PC-3 (cell line): Measurements from ENCODE around the gene RAB42. TPM values are rescaled to one million over a fixed set of nuclear protein-coding genes. Genes with fewer than 3 reads are reported as not detected.

Experiments
- ATAC-seq: fragments of 200-7000 bp; cut with Tn5 transposase; 2 replicates; pipeline ENCODE4 v1.9.1; 2020; ENCODE audit warnings: mild to moderate bottlenecking, moderate library complexity
- BruUV-seq: library from RNA; stranded (reverse); fragments of 400-500 nt; replicated peaks from 2 replicates; lab custom pipeline; 2021; lab: Mats Ljungman, UMichigan
- CTCF ChIA-PET: fragments of 300-600 bp; sonication (Branson Sonifier 250); formaldehyde crosslinking; loops from one replicate; lab custom pipeline; 2022; ENCODE audit warnings: antibody characterized with exemption; lab: Charles Lee
- POLR2A ChIA-PET: fragments of 300-600 bp; sonication (Branson Sonifier 250); formaldehyde crosslinking; loops from one replicate; lab custom pipeline; 2022; ENCODE audit warnings: antibody characterized with exemption; ENCODE audit not compliant: unreplicated experiment; lab: Charles Lee
- DNase-seq: peaks from one replicate; pipeline ENCODE4 v3.0.0-alpha.2; 2015
- H2AFZ ChIP-seq: fragments of 300-600 bp; sonication (generic); 2 replicates; pipeline ENCODE4 v1.6.0; 2016; ENCODE audit warnings: antibody characterized with exemption, low read length
- H3F3A ChIP-seq: fragments of 300-600 bp; sonication (generic); one replicate; pipeline ENCODE4 v1.6.0; 2017; ENCODE audit warnings: antibody characterized with exemption, low read length, control low read depth, mild to moderate bottlenecking; ENCODE audit not compliant: unreplicated experiment
- H3K27ac ChIP-seq: fragments of 300-600 bp; sonication (generic); 2 replicates; pipeline ENCODE4 v1.5.1; 2016; ENCODE audit warnings: mild to moderate bottlenecking, low read length
- H3K27me3 ChIP-seq: fragments of 300-600 bp; sonication (generic); 2 replicates; pipeline ENCODE4 v1.6.1; 2016; ENCODE audit warnings: low read length, mixed read lengths
- H3K36me3 ChIP-seq: fragments of 300-600 bp; sonication (generic); 2 replicates; pipeline ENCODE4 v1.6.1; 2016; ENCODE audit warnings: low read depth, mixed run types, low read length, mixed read lengths
- H3K4me1 ChIP-seq: fragments of 300-600 bp; sonication (generic); 2 replicates; pipeline ENCODE4 v1.5.1; 2016; ENCODE audit warnings: low read length; ENCODE audit not compliant: insufficient read depth
- H3K4me2 ChIP-seq: fragments of 300-600 bp; sonication (generic); 2 replicates; pipeline ENCODE4 v1.6.0; 2016; ENCODE audit warnings: low read length
- H3K4me3 ChIP-seq: fragments of 300-600 bp; sonication (generic); 2 replicates; pipeline ENCODE4 v1.5.1; 2016; ENCODE audit warnings: mild to moderate bottlenecking, low read length, mixed read lengths
- H3K79me2 ChIP-seq: fragments of 300-600 bp; sonication (generic); 2 replicates; pipeline ENCODE4 v1.6.1; 2017; ENCODE audit warnings: low read length, mixed read lengths
- H3K9ac ChIP-seq: fragments of 300-600 bp; sonication (generic); 2 replicates; pipeline ENCODE4 v1.6.0; 2016; ENCODE audit warnings: mild to moderate bottlenecking, low read length
- H3K9me2 ChIP-seq: fragments of 300-600 bp; sonication (generic); replicated peaks from 2 replicates; pipeline ENCODE4 v1.6.1; 2016; ENCODE audit warnings: mixed run types, low read length, mixed read lengths
- H3K9me3 ChIP-seq: fragments of 300-600 bp; sonication (generic); 2 replicates; pipeline ENCODE4 v1.6.1; 2016; ENCODE audit warnings: low read length, mixed read lengths
- H4K20me1 ChIP-seq: fragments of 300-600 bp; sonication (generic); 2 replicates; pipeline ENCODE4 v1.6.1; 2016; ENCODE audit warnings: low read length, mixed read lengths
- CTCF ChIP-seq: fragments of 300-600 bp; sonication (generic); conservative IDR thresholded peaks from 2 replicates; pipeline ENCODE4 v1.5.1; 2017; ENCODE audit warnings: antibody characterized with exemption, low read depth, mild to moderate bottlenecking, low read length
- EZH2 ChIP-seq: fragments of 300-600 bp; sonication (generic); IDR thresholded peaks from one replicate; pipeline ENCODE4 v1.6.1; 2017; ENCODE audit warnings: antibody characterized with exemption, mild to moderate bottlenecking, low read length; ENCODE audit not compliant: unreplicated experiment
- EZH2phosphoT487 ChIP-seq: fragments of 300-600 bp; sonication (generic); IDR thresholded peaks from 2 replicates; pipeline ENCODE4 v1.6.1; 2018; ENCODE audit warnings: mild to moderate bottlenecking, antibody characterized with exemption, low read length, borderline replicate concordance
- intact Hi-C: fragments of 100-400 bp; cut with micrococcal nuclease; formaldehyde crosslinking; loops from 2 replicates; pipeline ENCODE4 v1.9.0; 2023
- total RNA-seq: library from RNA; depleted of rRNA; stranded (reverse); fragments of >200 nt; gene quantifications from 2 replicates; pipeline ENCODE4 v1.2.3, GENCODE V29; 2014

Gene RAB42
- total RNA-seq, 1 experiment from 2014 or later, result 1.5 TPM

DNA sequence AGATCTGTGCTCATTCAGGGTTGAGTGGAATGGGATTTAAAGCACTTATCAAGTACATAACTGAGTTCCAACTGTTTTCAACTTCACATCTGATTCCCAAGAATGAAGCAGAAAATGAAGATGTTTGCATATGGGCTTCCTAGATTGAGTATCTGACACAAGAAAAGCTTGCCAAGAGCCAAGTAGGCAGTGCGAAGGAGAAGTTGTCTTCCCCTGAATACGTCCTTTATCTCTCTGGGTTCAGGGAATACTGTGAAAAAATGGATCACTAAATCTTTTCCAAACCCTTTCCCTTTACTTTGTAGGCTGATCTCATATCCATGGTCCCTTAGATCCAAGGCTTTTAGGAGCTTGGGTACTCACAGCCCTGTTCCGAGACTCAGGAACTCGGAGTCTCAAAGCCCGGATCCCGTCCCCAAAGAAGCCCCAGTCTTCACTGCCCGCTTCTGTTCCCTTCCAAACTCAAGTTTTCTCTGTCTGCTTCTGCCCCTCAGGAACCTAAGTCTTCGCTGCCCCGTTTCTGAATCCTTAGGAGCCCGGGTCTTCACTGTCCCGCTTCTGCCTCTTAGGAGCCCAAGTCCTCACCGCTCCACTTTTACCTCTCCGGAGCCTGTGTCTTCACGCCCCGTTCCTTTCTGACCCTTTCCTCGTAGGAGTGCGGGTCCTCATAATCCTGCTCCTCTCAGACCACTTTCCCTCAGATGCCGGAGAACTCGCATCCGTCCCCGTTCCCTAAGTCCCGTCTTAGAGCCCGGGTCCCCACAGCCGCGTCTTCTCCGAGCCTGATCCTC lies 50.2 kb downstream of the RAB42 start:
- ChIA-PET POLR2A (interaction anchor here (1.4 kb wide), 1 partner anchor 94 kb away, joined by 15 read pairs; the partner anchor contains the start of gene YTHDF2), CTCF (interaction anchor here (0.9 to 1.8 kb wide), 3 partner anchors 94 to 235 kb away, joined by 3 to 13 read pairs (median 5); partner anchors contain the start of gene YTHDF2)
- no peaks in the 10 kb centered on the region for H3K36me3 ChIP-seq
- H3K79me2 ChIP-seq, result peaks cover 35% of the 10 kb centered on the region
- H3K27ac ChIP-seq, result peak overlapping the region; percentile 77
- H3K9me3 ChIP-seq, result no peaks in the 10 kb centered on the region
- TF ChIP-seq EZH2phosphoT487 (no peak), CTCF (no peak), EZH2 (no peak)
- no peaks in the 10 kb centered on the region for H3K9me2 ChIP-seq
- H4K20me1 ChIP-seq, result no peaks in the 10 kb centered on the region
- peak overlapping the region; percentile 86 for H3K4me2 ChIP-seq
- ATAC-seq (peak; percentile 36), DNase-seq (peak; percentile 22)
- H2AFZ ChIP-seq, result peak overlapping the region; percentile 89
- H3K4me3 ChIP-seq, result peak overlapping the region; percentile 97
- no peaks in the 10 kb centered on the region for H3F3A ChIP-seq
- H3K9ac ChIP-seq, result peak overlapping the region; percentile 87
- intact Hi-C loops, result no loop called here
- H3K4me1 ChIP-seq, result peaks cover 25% of the 10 kb centered on the region
- BruUV-seq, result TSS peak; percentile 73
- H3K27me3 ChIP-seq, result no peaks in the 10 kb centered on the region

- BruUV-seq, result TSS peak; percentile 96
These were observed 51.0 kb downstream of the RAB42 start, which contains the start of gene TAF12 for GRCh38 chr1:28642847-28643635. Gene TAF12, minus strand, starts transcription at chr1:28643067. Its CDS starts 20,986 bp downstream, at chr1:28622081.

More at GRCh38 chr1:28642847-28643635, 51.0 kb downstream of the RAB42 start, which contains the start of gene TAF12:
- DNase-seq (peak; percentile 98), ATAC-seq (peak; percentile 90)
- no peaks in the 10 kb centered on the region for H3K9me2 ChIP-seq
- ChIA-PET CTCF (interaction anchor here (0.6 to 1.0 kb wide), 8 partner anchors 27 to 233 kb away, joined by 3 to 22 read pairs (median 4); partner anchors contain the start of gene YTHDF2), POLR2A (interaction anchor here (0.5 to 1.4 kb wide), 15 partner anchors 10 to 810 kb away, joined by 3 to 42 read pairs (median 10); partner anchors contain the start of genes EPB41, GMEB1 and YTHDF2)
- no peaks in the 10 kb centered on the region for H4K20me1 ChIP-seq
- H3K27ac ChIP-seq, result peak within 1 kb of the TSS; percentile 77
- no peaks in the 10 kb centered on the region for H3K36me3 ChIP-seq
- peaks cover 35% of the 10 kb centered on the region for H3K79me2 ChIP-seq
- no peaks in the 10 kb centered on the region for H3K9me3 ChIP-seq
- H3K27me3 ChIP-seq, result no peaks in the 10 kb centered on the region
- intact Hi-C loops, result loop anchor here (1.0 kb wide), 1 partner anchor 93 kb away; the partner anchor contains the start of gene YTHDF2
- H3F3A ChIP-seq, result no peaks in the 10 kb centered on the region
- H3K4me1 ChIP-seq, result peaks cover 29% of the 10 kb centered on the region
- peak; percentile 44; the same call in 1 of the 2 replicates for TF ChIP-seq CTCF
- 0 out of 2 replicates have a peak, but pooled peaks have one; percentile 24 for TF ChIP-seq EZH2phosphoT487
- no peak for TF ChIP-seq EZH2
- peak within 1 kb of the TSS; percentile 87 for H3K9ac ChIP-seq
- peak within 1 kb of the TSS; percentile 86 for H3K4me2 ChIP-seq
- H2AFZ ChIP-seq, result peak within 1 kb of the TSS; percentile 89
- H3K4me3 ChIP-seq, result peak within 1 kb of the TSS; percentile 97
